Smooth muscle cell (in vitro differentiated cells): Measurements from ENCODE around the gene CUEDC2. TPM values are rescaled to one million over a fixed set of nuclear protein-coding genes. Genes with fewer than 3 reads are reported as not detected.

Source experiments
- DNase-seq: peaks from one replicate; lab custom pipeline; 2025; ENCODE audit not compliant: unreplicated experiment; lab: John Stamatoyannopoulos, UW
- H2AFZ ChIP-seq: fragments of 200-600 bp; sonication (generic); 2 replicates; pipeline ENCODE4 v1.6.0; 2016; ENCODE audit warnings: antibody characterized with exemption, low read depth, mild to moderate bottlenecking
- H3F3A ChIP-seq: fragments of 200-600 bp; sonication (generic); 2 replicates; pipeline ENCODE4 v1.6.0; 2017; ENCODE audit warnings: antibody characterized with exemption, low read depth
- H3K27ac ChIP-seq: fragments of 200-600 bp; sonication (generic); 2 replicates; pipeline ENCODE4 v1.5.1; 2016; ENCODE audit warnings: low read depth, mild to moderate bottlenecking
- H3K27me3 ChIP-seq: fragments of 200-600 bp; sonication (generic); 2 replicates; pipeline ENCODE4 v1.6.1; 2016; ENCODE audit warnings: low read depth, mild to moderate bottlenecking
- H3K36me3 ChIP-seq: fragments of 200-600 bp; sonication (generic); 2 replicates; pipeline ENCODE4 v1.5.1; 2016; ENCODE audit warnings: low read depth
- H3K4me1 ChIP-seq: fragments of 200-600 bp; sonication (generic); 2 replicates; pipeline ENCODE4 v1.5.1; 2016; ENCODE audit warnings: low read depth
- H3K4me2 ChIP-seq: fragments of 200-600 bp; sonication (generic); 2 replicates; pipeline ENCODE4 v1.6.0; 2016; ENCODE audit warnings: mild to moderate bottlenecking
- H3K4me3 ChIP-seq: fragments of 200-600 bp; sonication (generic); 2 replicates; pipeline ENCODE4 v1.5.1; 2016; ENCODE audit warnings: mild to moderate bottlenecking
- H3K79me2 ChIP-seq: fragments of 200-600 bp; sonication (generic); 2 replicates; pipeline ENCODE4 v1.6.0; 2016; ENCODE audit warnings: low read depth, mild to moderate bottlenecking
- H3K9ac ChIP-seq: fragments of 200-600 bp; sonication (generic); 2 replicates; pipeline ENCODE4 v1.6.0; 2016; ENCODE audit warnings: low read depth
- H3K9me3 ChIP-seq: fragments of 200-600 bp; sonication (generic); replicated peaks from 2 replicates; pipeline ENCODE4 v1.5.1; 2016; ENCODE audit warnings: low read depth
- H4K20me1 ChIP-seq: fragments of 200-600 bp; sonication (generic); 2 replicates; pipeline ENCODE4 v1.6.0; 2016; ENCODE audit warnings: low read depth
- CTCF ChIP-seq: fragments of 200-600 bp; sonication (generic); IDR thresholded peaks from 2 replicates; pipeline ENCODE4 v1.5.1; 2017; ENCODE audit warnings: borderline replicate concordance, mild to moderate bottlenecking, antibody characterized with exemption; ENCODE audit not compliant: insufficient read depth, poor library complexity, severe bottlenecking
- WGBS: methylation state at CpG from one replicate; pipeline ENCODE4 v1.1.7; 2016; ENCODE audit warnings: low lambda C conversion rate; 5-methylcytosine and 5-hydroxymethylcytosine counted together
- polyA plus RNA-seq: library from polyadenylated mRNA; unstranded; fragments of >200 nt; fragmentation: Nextera tagmentation; extraction: Ambion mirVana; gene quantifications from 2 replicates; pipeline ENCODE4 v1.2.1, GENCODE V29; 2016
- total RNA-seq: library from RNA; depleted of rRNA; stranded (reverse); fragments of >200 nt; gene quantifications from 2 replicates; pipeline ENCODE4 v1.2.3, GENCODE V29; 2014

The CUEDC2 gene
- total and polyA plus RNA-seq, 2 experiments from 2014 or later, result 24.7 to 112 TPM

GRCh38 chr10:102389894-102390293 is 42.5 kb downstream of the CUEDC2 start:
- H2AFZ ChIP-seq, result no peak overlapping the region
- H3K4me1 ChIP-seq, result peaks cover 4% of the 10 kb centered on the region
- H3F3A ChIP-seq, result peaks cover 11% of the 10 kb centered on the region
- H3K9me3 ChIP-seq, result no peaks in the 10 kb centered on the region
- no peak overlapping the region for H3K9ac ChIP-seq
- no peak for TF ChIP-seq CTCF
- no peak overlapping the region for H3K27ac ChIP-seq
- H3K27me3 ChIP-seq, result no peaks in the 10 kb centered on the region
- no peak for DNase-seq
- no peak overlapping the region for H3K4me2 ChIP-seq
- 96% methylated on average over 3 of the region's 3 CpGs for WGBS
- no peaks in the 10 kb centered on the region for H3K79me2 ChIP-seq
- H3K36me3 ChIP-seq, result no peaks in the 10 kb centered on the region
- no peak overlapping the region for H3K4me3 ChIP-seq
- H4K20me1 ChIP-seq, result no peaks in the 10 kb centered on the region

DNA sequence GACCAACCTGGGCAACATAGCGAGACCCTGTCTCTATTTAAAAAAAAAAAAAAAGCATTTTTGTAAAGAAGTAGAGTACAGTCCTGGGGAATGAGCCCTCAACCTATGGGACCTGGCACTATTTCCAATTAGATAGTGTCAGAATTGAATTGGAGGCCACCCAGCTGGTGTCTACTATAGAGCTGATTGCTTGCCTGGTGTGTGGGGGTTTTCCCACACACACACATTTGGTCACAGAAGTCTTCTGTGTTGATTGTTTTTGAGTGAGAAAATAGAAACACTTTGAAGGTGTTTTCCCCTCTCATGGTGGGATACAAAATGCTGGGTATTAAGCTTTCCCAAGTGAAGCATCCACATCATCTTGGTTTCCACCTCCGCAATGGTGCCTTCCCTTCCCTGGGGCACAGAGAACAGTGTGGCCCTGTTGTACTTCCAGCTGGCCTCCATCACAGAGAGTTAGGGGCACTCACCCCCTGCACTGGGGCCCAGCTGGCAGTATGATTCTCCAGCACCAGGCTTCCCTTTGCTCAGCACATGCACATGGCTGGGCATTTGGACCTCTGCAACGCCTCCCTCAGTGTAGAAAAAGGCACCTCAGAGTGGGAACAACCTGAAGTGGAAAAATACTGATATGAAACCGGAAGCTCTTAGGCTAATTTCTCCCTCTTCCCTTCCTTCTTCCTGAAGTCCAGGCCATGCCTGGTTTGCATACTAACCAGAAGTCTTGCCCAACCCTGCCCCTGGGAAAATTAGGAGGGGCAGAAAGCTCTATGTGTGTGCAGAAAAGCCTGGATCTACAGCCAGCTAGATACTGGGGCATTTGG is 47.6 kb downstream of the CUEDC2 start:
- Histone ChIP-seq H3F3A (peaks cover 18% of the 10 kb centered on the region), H3K4me1 (no peaks in the 10 kb centered on the region), H3K36me3 (no peaks in the 10 kb centered on the region), H3K79me2 (no peaks in the 10 kb centered on the region), H3K27ac (no peak overlapping the region), H4K20me1 (no peaks in the 10 kb centered on the region), H3K9me3 (no peaks in the 10 kb centered on the region), H3K9ac (no peak overlapping the region), H2AFZ (no peak overlapping the region), H3K27me3 (no peaks in the 10 kb centered on the region), H3K4me3 (no peak overlapping the region), H3K4me2 (no peak overlapping the region)
- no peak for TF ChIP-seq CTCF
- WGBS, result 89% methylated on average over 4 of the region's 4 CpGs
- no peak for DNase-seq

- no peak for DNase-seq
- no peaks in the 10 kb centered on the region for H3K9me3 ChIP-seq
- H3K27me3 ChIP-seq, result no peaks in the 10 kb centered on the region
Measured at GRCh38 chr10:102384053-102384452, 48.3 kb downstream of the CUEDC2 start.

More at GRCh38 chr10:102384053-102384452, 48.3 kb downstream of the CUEDC2 start:
- Histone ChIP-seq H3K4me3 (no peak overlapping the region), H2AFZ (no peak overlapping the region), H3K4me1 (no peaks in the 10 kb centered on the region), H3K79me2 (no peaks in the 10 kb centered on the region), H3K4me2 (no peak overlapping the region), H3K36me3 (no peaks in the 10 kb centered on the region), H3K9ac (no peak overlapping the region), H4K20me1 (no peaks in the 10 kb centered on the region), H3K27ac (no peak overlapping the region), H3F3A (peaks cover 18% of the 10 kb centered on the region)
- 58% methylated on average over 6 of the region's 6 CpGs for WGBS
- no peak for TF ChIP-seq CTCF
